PC-9 (cell line): ENCODE measurements around the gene MAU2. TPM values are rescaled to one million over a fixed set of nuclear protein-coding genes. Genes with fewer than 3 reads are reported as not detected.
"Not testable (repeated sequence)": the region's sequence is repeated elsewhere in the genome, so short reads cannot be mapped to it uniquely, and the experiment has no call there.

Experiments used
- BruUV-seq: library from RNA; stranded (reverse); fragments of 400-500 nt; replicated peaks from 2 replicates; lab custom pipeline; 2021; lab: Mats Ljungman, UMichigan
- CTCF ChIA-PET: fragments of 300-600 bp; sonication (Branson Sonifier 250); formaldehyde crosslinking; loops from one replicate; lab custom pipeline; 2022; ENCODE audit warnings: antibody characterized with exemption; lab: Charles Lee
- POLR2A ChIA-PET: fragments of 300-600 bp; sonication (Branson Sonifier 250); formaldehyde crosslinking; loops from one replicate; lab custom pipeline; 2022; ENCODE audit warnings: antibody characterized with exemption; ENCODE audit not compliant: unreplicated experiment; lab: Charles Lee
- DNase-seq, 2 experiments: peaks; one replicate each; pipeline versions ENCODE4 v3.0.0 to v3.0.0-alpha.2; 2015 to 2022; ENCODE audit warnings: mixed read lengths in 1 of 2
- H2AFZ ChIP-seq: fragments of 200-600 bp; sonication (generic); 2 replicates; pipeline ENCODE4 v1.8.1; 2017; ENCODE audit warnings: antibody characterized with exemption
- H3F3A ChIP-seq: fragments of 200-600 bp; sonication (generic); 2 replicates; pipeline ENCODE4 v1.8.1; 2017; ENCODE audit warnings: antibody characterized with exemption, mild to moderate bottlenecking, low read depth; ENCODE audit not compliant: insufficient read depth
- H3K27ac ChIP-seq: fragments of 200-600 bp; sonication (generic); 2 replicates; pipeline ENCODE4 v1.6.1; 2016; ENCODE audit warnings: mixed run types
- H3K27me3 ChIP-seq: fragments of 200-600 bp; sonication (generic); 2 replicates; pipeline ENCODE4 v1.6.1; 2016; ENCODE audit warnings: low read depth, mixed run types; ENCODE audit not compliant: insufficient read depth
- H3K36me3 ChIP-seq: fragments of 200-600 bp; sonication (generic); 2 replicates; pipeline ENCODE4 v1.6.1; 2016; ENCODE audit warnings: low read depth, mixed run types
- H3K4me1 ChIP-seq: fragments of 200-600 bp; sonication (generic); replicated peaks from 2 replicates; pipeline ENCODE4 v1.6.1; 2016; ENCODE audit warnings: mixed run types; ENCODE audit not compliant: insufficient read depth
- H3K4me2 ChIP-seq: fragments of 200-600 bp; sonication (generic); 2 replicates; pipeline ENCODE4 v1.6.1; 2017; ENCODE audit warnings: mixed run types
- H3K4me3 ChIP-seq: fragments of 200-600 bp; sonication (generic); 2 replicates; pipeline ENCODE4 v1.6.1; 2016; ENCODE audit warnings: mixed run types
- H3K79me2 ChIP-seq: fragments of 200-600 bp; sonication (generic); 2 replicates; pipeline ENCODE4 v1.6.1; 2017; ENCODE audit warnings: low read depth, mixed run types
- H3K9me2 ChIP-seq: fragments of 200-600 bp; sonication (generic); 2 replicates; pipeline ENCODE4 v1.8.1; 2017; ENCODE audit warnings: mild to moderate bottlenecking; ENCODE audit not compliant: insufficient read depth
- H3K9me3 ChIP-seq: fragments of 200-600 bp; sonication (generic); 2 replicates; pipeline ENCODE4 v1.8.1; 2016; ENCODE audit warnings: low read depth; ENCODE audit not compliant: insufficient read depth
- H4K20me1 ChIP-seq: fragments of 200-600 bp; sonication (generic); 2 replicates; pipeline ENCODE4 v1.8.1; 2017; ENCODE audit not compliant: insufficient read depth
- EZH2 ChIP-seq: fragments of 200-600 bp; sonication (generic); IDR thresholded peaks from 2 replicates; pipeline ENCODE4 v1.8.0; 2017; ENCODE audit warnings: antibody characterized with exemption, low read depth
- intact Hi-C: fragments of 100-400 bp; cut with micrococcal nuclease; formaldehyde crosslinking; loops from one replicate; pipeline ENCODE4 v1.10.0; 2022; ENCODE audit not compliant: unreplicated experiment
- total RNA-seq: library from RNA; stranded (reverse); gene quantifications from 2 replicates; pipeline ENCODE4 v1.2.3, GENCODE V29; 2021
- TF ChIP-seq, protein P1 (sequence below): fragments of 200-600 bp; sonication (generic); conservative IDR thresholded peaks from 2 replicates; pipeline ENCODE4 v1.6.1; 2017; ENCODE audit warnings: mixed run types, antibody characterized with exemption, mild to moderate bottlenecking, moderate library complexity

Gene MAU2
- total RNA-seq, 1 experiment from 2014 or later: 46.1 TPM

GRCh38 chr19:19371059-19371458, 50.4 kb downstream of the MAU2 start:
- ChIA-PET POLR2A (no interaction called here), CTCF (no interaction called here)
- no TSS peak for BruUV-seq
- Histone ChIP-seq H3K9me3 (no peaks in the 10 kb centered on the region), H3K9me2 (no peaks in the 10 kb centered on the region), H4K20me1 (no peaks in the 10 kb centered on the region), H3K79me2 (no peaks in the 10 kb centered on the region), H3K4me2 (peak overlapping the region; percentile 49), H3K27ac (peak overlapping the region; percentile 38; the same call in 1 of the 2 replicates), H3K4me1 (peaks cover 42% of the 10 kb centered on the region), H3F3A (peaks cover 31% of the 10 kb centered on the region; the same call in 1 of the 2 replicates), H3K36me3 (no peaks in the 10 kb centered on the region), H2AFZ (peak overlapping the region; percentile 17; the same call in 1 of the 2 replicates), H3K27me3 (no peaks in the 10 kb centered on the region), H3K4me3 (no peak overlapping the region)
- DNase-seq: peak; percentile 63
- intact Hi-C loops: no loop called here
- TF ChIP-seq, protein P1, sequence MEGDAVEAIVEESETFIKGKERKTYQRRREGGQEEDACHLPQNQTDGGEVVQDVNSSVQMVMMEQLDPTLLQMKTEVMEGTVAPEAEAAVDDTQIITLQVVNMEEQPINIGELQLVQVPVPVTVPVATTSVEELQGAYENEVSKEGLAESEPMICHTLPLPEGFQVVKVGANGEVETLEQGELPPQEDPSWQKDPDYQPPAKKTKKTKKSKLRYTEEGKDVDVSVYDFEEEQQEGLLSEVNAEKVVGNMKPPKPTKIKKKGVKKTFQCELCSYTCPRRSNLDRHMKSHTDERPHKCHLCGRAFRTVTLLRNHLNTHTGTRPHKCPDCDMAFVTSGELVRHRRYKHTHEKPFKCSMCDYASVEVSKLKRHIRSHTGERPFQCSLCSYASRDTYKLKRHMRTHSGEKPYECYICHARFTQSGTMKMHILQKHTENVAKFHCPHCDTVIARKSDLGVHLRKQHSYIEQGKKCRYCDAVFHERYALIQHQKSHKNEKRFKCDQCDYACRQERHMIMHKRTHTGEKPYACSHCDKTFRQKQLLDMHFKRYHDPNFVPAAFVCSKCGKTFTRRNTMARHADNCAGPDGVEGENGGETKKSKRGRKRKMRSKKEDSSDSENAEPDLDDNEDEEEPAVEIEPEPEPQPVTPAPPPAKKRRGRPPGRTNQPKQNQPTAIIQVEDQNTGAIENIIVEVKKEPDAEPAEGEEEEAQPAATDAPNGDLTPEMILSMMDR: no peak
- no peak for TF ChIP-seq EZH2

DNA sequence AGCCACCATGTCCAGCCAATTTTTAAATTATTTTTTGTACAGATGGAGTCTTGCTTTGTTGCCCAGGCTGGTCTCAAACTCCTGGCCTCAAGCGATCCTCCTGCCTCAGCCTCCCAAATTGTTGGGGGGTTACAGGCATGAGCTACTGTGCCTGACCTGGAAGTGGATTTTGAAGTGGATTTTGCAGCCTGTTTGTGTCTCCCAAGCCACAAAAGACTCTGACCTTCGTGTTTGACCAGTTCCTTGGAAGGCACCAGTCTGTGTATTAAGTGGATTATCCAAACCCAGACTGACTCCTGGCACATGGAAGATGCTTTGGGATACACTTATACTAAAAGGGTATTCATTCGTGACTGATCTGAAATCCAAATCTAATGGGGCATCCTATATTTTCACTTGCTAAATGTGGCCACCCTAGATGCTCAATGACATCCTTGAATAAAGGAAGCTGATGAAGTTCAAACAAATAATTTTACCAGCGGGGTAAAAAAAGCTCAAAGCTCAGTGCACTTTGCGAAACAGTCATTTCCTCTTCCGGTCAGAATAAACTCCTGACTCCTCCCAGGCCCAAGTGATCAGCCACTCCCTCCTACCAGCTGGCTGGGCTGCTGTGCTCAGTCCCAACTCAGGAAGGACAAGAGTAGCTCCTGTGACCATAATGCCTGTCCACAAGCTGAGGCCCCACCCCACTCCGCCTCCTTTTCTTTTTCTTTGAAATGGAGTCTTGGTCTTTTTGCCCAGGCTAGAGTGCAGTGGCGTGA, 52.2 kb downstream of the MAU2 start:
- TF ChIP-seq EZH2: no peak
- TF ChIP-seq, protein P1: no peak
- H2AFZ ChIP-seq: peak overlapping the region; percentile 72
- POLR2A ChIA-PET: interaction anchor here (0.6 to 0.7 kb wide), 4 partner anchors 12 to 58 kb away, joined by 3 to 4 read pairs (median 3); partner anchors contain the start of gene GATAD2A
- BruUV-seq: no TSS peak
- H3K27ac ChIP-seq: peak overlapping the region; percentile 52
- CTCF ChIA-PET: interaction anchor here (0.6 to 1.2 kb wide), 3 partner anchors 32 to 145 kb away, joined by 3 to 5 read pairs (median 3); partner anchors contain the start of gene GATAD2A
- intact Hi-C loops: no loop called here
- peak overlapping the region; percentile 41; the same call in 1 of the 2 replicates for H3K4me2 ChIP-seq
- H4K20me1 ChIP-seq: no peaks in the 10 kb centered on the region
- H3K36me3 ChIP-seq: no peaks in the 10 kb centered on the region
- peaks cover 36% of the 10 kb centered on the region for H3F3A ChIP-seq
- DNase-seq: peak; percentile 56 to 60
- no peaks in the 10 kb centered on the region for H3K27me3 ChIP-seq
- H3K4me1 ChIP-seq: peaks cover 47% of the 10 kb centered on the region
- H3K79me2 ChIP-seq: no peaks in the 10 kb centered on the region
- H3K4me3 ChIP-seq: no peak overlapping the region
- no peaks in the 10 kb centered on the region for H3K9me3 ChIP-seq
- no peaks in the 10 kb centered on the region for H3K9me2 ChIP-seq

DNA sequence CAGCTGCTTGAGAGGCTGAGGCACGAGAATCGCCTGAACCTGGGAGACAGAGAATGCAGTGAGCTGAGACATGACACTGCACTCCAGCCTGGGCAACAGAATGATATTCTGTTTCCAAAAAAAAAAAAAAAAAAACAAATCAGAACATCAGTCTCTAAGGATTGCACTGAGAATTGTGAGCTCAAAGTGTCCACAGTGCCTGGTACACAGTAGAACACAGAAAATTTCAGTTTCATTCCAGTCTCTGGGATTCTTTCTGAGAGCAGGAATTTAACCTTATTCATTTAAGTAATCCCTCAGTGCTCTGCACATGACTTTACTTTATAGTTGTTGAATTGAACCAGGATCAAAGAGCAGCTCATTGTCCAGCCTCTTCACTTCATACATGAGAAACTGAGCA, 58.9 kb downstream of the MAU2 start:
- intact Hi-C loops: no loop called here
- no peaks in the 10 kb centered on the region for H3K9me2 ChIP-seq
- POLR2A ChIA-PET: no interaction called here
- no peak overlapping the region for H3K27ac ChIP-seq
- H3F3A ChIP-seq: peaks cover 51% of the 10 kb centered on the region
- H3K4me1 ChIP-seq: peaks cover 47% of the 10 kb centered on the region
- TF ChIP-seq, protein P1: no peak
- TF ChIP-seq EZH2: no peak
- H3K9me3 ChIP-seq: no peaks in the 10 kb centered on the region
- peaks cover 10% of the 10 kb centered on the region for H3K79me2 ChIP-seq
- CTCF ChIA-PET: no interaction called here
- BruUV-seq: no TSS peak
- H3K4me2 ChIP-seq: no peak overlapping the region
- H3K36me3 ChIP-seq: no peaks in the 10 kb centered on the region
- H3K4me3 ChIP-seq: no peak overlapping the region
- no peak for DNase-seq
- no peaks in the 10 kb centered on the region for H3K27me3 ChIP-seq
- H2AFZ ChIP-seq: no peak overlapping the region
- no peaks in the 10 kb centered on the region for H4K20me1 ChIP-seq

- H3K9me2 ChIP-seq, H3K36me3 ChIP-seq, H3K4me3 ChIP-seq, H4K20me1 ChIP-seq, H3K4me2 ChIP-seq, H2AFZ ChIP-seq, BruUV-seq, POLR2A ChIA-PET, CTCF ChIA-PET, intact Hi-C loops, H3K27ac ChIP-seq, H3K27me3 ChIP-seq, H3K9me3 ChIP-seq, DNase-seq: not testable (repeated sequence)
- H3K4me1 ChIP-seq: peaks cover 44% of the 10 kb centered on the region
- H3K79me2 ChIP-seq: peaks cover 15% of the 10 kb centered on the region
- peaks cover 43% of the 10 kb centered on the region for H3F3A ChIP-seq
Observed at GRCh38 chr19:19380316-19380715, 59.7 kb downstream of the MAU2 start.
